Body of pancreas (tissue), 4 donors: ENCODE data around the gene THY1.

ENCODE experiments used
- POLR2A ChIP-seq, 3 donors: fragments of 450-650 bp; IDR thresholded peaks; one replicate each; pipeline ENCODE4 v1.6.1; 2016; ENCODE audit warnings: antibody characterized with exemption in 3 of 3, mild to moderate bottlenecking in 2 of 3
- TF ChIP-seq, protein P1 (sequence below), 7 experiments: fragments of 450-650 bp in 4 of 7; fragments of 200-600 bp in 3 of 7; sonication (generic) in 3 of 7; IDR thresholded peaks; one replicate each; pipeline ENCODE4 v1.5.1; 2016 to 2019; ENCODE audit warnings: antibody characterized with exemption in 7 of 7

DNA sequence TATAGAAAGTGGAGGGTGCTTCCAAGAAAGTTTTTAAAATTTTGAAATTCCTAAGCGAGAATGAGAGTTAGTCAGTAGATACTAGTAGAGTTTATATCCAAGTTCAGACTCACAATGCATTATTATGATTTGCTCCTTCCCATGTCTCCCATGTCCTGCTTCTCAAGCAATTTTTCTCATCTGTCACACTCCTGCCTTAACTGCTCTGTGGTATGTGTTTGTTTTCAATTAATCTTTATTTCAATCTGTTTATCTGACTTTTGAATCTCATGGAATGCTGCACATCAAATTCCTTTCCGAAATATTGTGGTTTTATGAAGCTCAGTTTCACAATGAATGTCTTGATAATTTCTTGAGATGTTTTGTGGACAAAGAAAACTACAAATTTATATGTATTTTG lies 18.1 kb downstream of the THY1 start:
- TF ChIP-seq, protein P1, sequence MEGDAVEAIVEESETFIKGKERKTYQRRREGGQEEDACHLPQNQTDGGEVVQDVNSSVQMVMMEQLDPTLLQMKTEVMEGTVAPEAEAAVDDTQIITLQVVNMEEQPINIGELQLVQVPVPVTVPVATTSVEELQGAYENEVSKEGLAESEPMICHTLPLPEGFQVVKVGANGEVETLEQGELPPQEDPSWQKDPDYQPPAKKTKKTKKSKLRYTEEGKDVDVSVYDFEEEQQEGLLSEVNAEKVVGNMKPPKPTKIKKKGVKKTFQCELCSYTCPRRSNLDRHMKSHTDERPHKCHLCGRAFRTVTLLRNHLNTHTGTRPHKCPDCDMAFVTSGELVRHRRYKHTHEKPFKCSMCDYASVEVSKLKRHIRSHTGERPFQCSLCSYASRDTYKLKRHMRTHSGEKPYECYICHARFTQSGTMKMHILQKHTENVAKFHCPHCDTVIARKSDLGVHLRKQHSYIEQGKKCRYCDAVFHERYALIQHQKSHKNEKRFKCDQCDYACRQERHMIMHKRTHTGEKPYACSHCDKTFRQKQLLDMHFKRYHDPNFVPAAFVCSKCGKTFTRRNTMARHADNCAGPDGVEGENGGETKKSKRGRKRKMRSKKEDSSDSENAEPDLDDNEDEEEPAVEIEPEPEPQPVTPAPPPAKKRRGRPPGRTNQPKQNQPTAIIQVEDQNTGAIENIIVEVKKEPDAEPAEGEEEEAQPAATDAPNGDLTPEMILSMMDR (IDR thresholded peaks at IDR 0.05) = no peak
- TF ChIP-seq POLR2A (IDR thresholded peaks at IDR 0.05) = no peak
